Measurements from ENCODE around the gene KDM3A.

The KDM3A gene

DNA sequence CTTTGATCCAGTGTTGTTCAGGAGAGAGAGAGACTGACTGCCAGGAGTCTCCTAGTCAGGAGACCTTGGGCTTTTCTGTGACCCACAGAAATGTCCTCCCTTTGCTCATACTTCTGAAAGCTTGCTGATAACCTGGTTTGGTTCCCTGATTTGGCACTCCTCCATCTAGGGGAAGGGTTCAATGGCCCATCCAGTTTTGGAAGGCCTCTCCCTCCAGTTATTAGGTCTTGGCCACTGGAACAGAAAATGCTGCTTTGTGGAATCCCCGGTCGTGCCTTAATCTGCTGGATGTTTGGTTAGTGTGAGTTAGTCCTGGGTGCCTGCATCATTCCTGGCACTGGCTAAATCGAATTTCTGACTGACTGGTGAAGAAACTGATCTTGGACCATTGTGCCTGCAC is 35.7 kb downstream of the KDM3A start:
- no peak for TF ChIP-seq CTCF (IDR thresholded peaks at IDR 0.05; ENCODE audit: control extremely low read depth, extremely low read depth, low read depth, missing control alignments)
- ChIA-PET POLR2A (no interaction called here), CTCF (interaction anchor here (1.9 to 2.7 kb wide), 2 partner anchors 10 kb away, joined by 8 to 11 read pairs; no protein-coding TSS in a partner anchor)
- DNase-seq (ENCODE audit: extremely low spot score): no peak

GRCh38 chr2:86477349-86477748 is 36.2 kb downstream of the KDM3A start:
- TF ChIP-seq CTCF (IDR thresholded peaks at IDR 0.05; ENCODE audit: control extremely low read depth, extremely low read depth, low read depth, missing control alignments): no peak
- no peak for DNase-seq (ENCODE audit: extremely low spot score)
- ChIA-PET CTCF (interaction anchor here (1.9 to 2.9 kb wide), 3 partner anchors 9 to 11 kb away, joined by 8 to 13 read pairs (median 11); no protein-coding TSS in a partner anchor), POLR2A (no interaction called here)

DNA sequence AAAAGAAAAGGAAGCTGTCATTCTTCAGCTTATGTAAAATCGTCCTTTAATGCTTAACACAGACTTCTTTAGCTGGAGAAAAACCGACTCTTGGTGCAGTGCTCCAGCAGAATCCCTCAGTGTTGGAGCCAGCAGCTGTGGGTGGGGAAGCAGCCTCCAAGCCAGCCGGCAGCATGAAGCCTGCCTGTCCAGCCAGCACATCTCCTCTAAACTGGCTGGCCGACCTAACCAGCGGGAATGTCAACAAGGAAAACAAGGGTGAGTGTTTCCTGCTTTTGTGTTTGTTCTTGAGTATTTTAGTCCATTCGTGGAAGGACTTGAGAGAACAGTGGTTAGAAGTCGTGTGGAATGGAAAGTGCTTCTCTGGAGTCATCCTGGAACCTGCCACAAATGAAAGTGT is 38.9 kb downstream of the KDM3A start:
- TF ChIP-seq CTCF (IDR thresholded peaks at IDR 0.05; ENCODE audit: control extremely low read depth, extremely low read depth, low read depth, missing control alignments): no peak
- POLR2A ChIA-PET: interaction anchor here (1.0 kb wide), 1 partner anchor 39 kb away, joined by 3 read pairs; the partner anchor contains the start of gene KDM3A
- CTCF ChIA-PET: interaction anchor here (1.4 to 2.9 kb wide), 5 partner anchors 8 to 24 kb away, joined by 4 to 13 read pairs (median 5); no protein-coding TSS in a partner anchor
- no peak for DNase-seq (ENCODE audit: extremely low spot score)

GRCh38 chr2:86482034-86482433 is 40.9 kb downstream of the KDM3A start:
- POLR2A ChIA-PET: no interaction called here
- no peak for TF ChIP-seq CTCF (IDR thresholded peaks at IDR 0.05; ENCODE audit: control extremely low read depth, extremely low read depth, low read depth, missing control alignments)

GRCh38 chr2:86484385-86484784 is 43.2 kb downstream of the KDM3A start:
- POLR2A ChIA-PET: no interaction called here
- no peak for DNase-seq (ENCODE audit: extremely low spot score)
- CTCF ChIA-PET: no interaction called here
- TF ChIP-seq CTCF (IDR thresholded peaks at IDR 0.05; ENCODE audit: control extremely low read depth, extremely low read depth, low read depth, missing control alignments): no peak

More at GRCh38 chr2:86482034-86482433, 40.9 kb downstream of the KDM3A start:
- CTCF ChIA-PET: no interaction called here
- DNase-seq (ENCODE audit: extremely low spot score): no peak

DNA sequence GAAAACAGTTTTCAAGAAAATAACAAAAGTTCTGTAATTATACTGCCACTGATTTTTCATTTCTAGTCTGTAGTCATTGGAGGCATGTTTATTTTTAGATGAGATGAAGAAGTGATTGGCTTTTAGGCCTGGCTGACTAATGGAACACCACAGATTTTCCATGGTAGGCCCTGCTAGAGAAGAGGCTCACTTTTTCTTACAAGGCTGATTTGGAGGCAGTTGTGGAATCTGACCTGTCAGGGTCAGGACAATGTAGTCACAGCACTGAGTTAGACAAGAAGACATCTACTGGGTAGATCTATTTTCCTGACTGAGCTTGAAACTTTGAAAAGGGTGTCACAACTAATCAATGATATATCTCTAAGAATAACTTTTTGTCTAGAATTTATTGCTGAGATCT is 43.9 kb downstream of the KDM3A start:
- ChIA-PET CTCF (interaction anchor here (0.7 to 2.6 kb wide), 2 partner anchors 9 to 13 kb away, joined by 3 to 11 read pairs; no protein-coding TSS in a partner anchor), POLR2A (no interaction called here)
- no peak for TF ChIP-seq CTCF (IDR thresholded peaks at IDR 0.05; ENCODE audit: control extremely low read depth, extremely low read depth, low read depth, missing control alignments)
- DNase-seq (ENCODE audit: extremely low spot score): no peak

Measured in GM10248 (cell line).